ENCODE measurements around the gene DDX24.

- TF ChIP-seq, protein P1, sequence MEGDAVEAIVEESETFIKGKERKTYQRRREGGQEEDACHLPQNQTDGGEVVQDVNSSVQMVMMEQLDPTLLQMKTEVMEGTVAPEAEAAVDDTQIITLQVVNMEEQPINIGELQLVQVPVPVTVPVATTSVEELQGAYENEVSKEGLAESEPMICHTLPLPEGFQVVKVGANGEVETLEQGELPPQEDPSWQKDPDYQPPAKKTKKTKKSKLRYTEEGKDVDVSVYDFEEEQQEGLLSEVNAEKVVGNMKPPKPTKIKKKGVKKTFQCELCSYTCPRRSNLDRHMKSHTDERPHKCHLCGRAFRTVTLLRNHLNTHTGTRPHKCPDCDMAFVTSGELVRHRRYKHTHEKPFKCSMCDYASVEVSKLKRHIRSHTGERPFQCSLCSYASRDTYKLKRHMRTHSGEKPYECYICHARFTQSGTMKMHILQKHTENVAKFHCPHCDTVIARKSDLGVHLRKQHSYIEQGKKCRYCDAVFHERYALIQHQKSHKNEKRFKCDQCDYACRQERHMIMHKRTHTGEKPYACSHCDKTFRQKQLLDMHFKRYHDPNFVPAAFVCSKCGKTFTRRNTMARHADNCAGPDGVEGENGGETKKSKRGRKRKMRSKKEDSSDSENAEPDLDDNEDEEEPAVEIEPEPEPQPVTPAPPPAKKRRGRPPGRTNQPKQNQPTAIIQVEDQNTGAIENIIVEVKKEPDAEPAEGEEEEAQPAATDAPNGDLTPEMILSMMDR (IDR thresholded peaks at IDR 0.05; ENCODE audit: control extremely low read depth in 1 of 3, insufficient read depth in 1 of 3, low read depth in 1 of 3, low read length in 3 of 3): no peak
- no peak for TF ChIP-seq TBP (IDR thresholded peaks at IDR 0.05; ENCODE audit: low read depth, low read length)
- TF ChIP-seq FOSL1 (IDR thresholded peaks at IDR 0.05; ENCODE audit: insufficient read depth, low read depth, low read length): no peak
- no peak for TF ChIP-seq YY1 (IDR thresholded peaks at IDR 0.05; ENCODE audit: low read depth, low read length)
- TF ChIP-seq, protein P2, sequence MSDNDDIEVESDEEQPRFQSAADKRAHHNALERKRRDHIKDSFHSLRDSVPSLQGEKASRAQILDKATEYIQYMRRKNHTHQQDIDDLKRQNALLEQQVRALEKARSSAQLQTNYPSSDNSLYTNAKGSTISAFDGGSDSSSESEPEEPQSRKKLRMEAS (IDR thresholded peaks at IDR 0.05): no peak
- TF ChIP-seq POLR2AphosphoS5 (IDR thresholded peaks at IDR 0.05; ENCODE audit: low read depth, low read length): no peak
- no peak for TF ChIP-seq TAF1 (IDR thresholded peaks at IDR 0.05; ENCODE audit: low read depth, low read length)
- no peak for TF ChIP-seq SIRT6 (IDR thresholded peaks at IDR 0.05; ENCODE audit: low read length)
- TF ChIP-seq POLR2A (IDR thresholded peaks at IDR 0.05; ENCODE audit: control extremely low read depth in 1 of 2, low read depth in 2 of 2, low read length in 2 of 2): no peak
- TF ChIP-seq SIN3A (conservative IDR thresholded peaks at IDR 0.05 in 1 of 2, IDR thresholded peaks at IDR 0.05 in 1 of 2; ENCODE audit: low read depth in 1 of 2, low read length in 2 of 2): no peak
- no peak for TF ChIP-seq TCF12 (IDR thresholded peaks at IDR 0.05; ENCODE audit: low read depth, low read length)
These were observed 31.4 kb downstream of the DDX24 start for GRCh38 chr14:94049625-94050023.
